HCT116 (cell line): Measurements from ENCODE around the gene TPBG. TPM values are rescaled to one million over a fixed set of nuclear protein-coding genes. Genes with fewer than 3 reads are reported as not detected.

Experiments
- ATAC-seq: fragments of 200-7000 bp; cut with Tn5 transposase; 2 replicates; pipeline ENCODE4 v1.9.1; 2020; ENCODE audit warnings: mild to moderate bottlenecking, moderate library complexity
- BruUV-seq: library from RNA; stranded (reverse); fragments of 400-500 nt; replicated peaks from 2 replicates; lab custom pipeline; 2021; lab: Mats Ljungman, UMichigan
- CTCF ChIA-PET: fragments of 300-600 bp; sonication (Branson Sonifier 250); formaldehyde crosslinking; loops from one replicate; lab custom pipeline; 2021; ENCODE audit warnings: antibody characterized with exemption; lab: Charles Lee
- POLR2A ChIA-PET: fragments of 300-600, 350-600 bp; sonication (Branson Sonifier 250); formaldehyde crosslinking; loops from one replicate; lab custom pipeline; 2021; ENCODE audit warnings: antibody characterized with exemption; lab: Charles Lee
- RAD21 ChIA-PET, 2 experiments: fragments of 300-600 bp; sonication (Branson Sonifier 250); formaldehyde crosslinking; loops; one replicate each; lab custom pipeline; 2023; ENCODE audit warnings: low total read pairs in 2 of 2; ENCODE audit not compliant: uncharacterized antibody in 2 of 2, unreplicated experiment in 2 of 2, low non-redundant PET in 1 of 2; lab: Charles Lee
- DNase-seq: peaks from one replicate; pipeline ENCODE4 v3.0.0-alpha.2; 2010; ENCODE audit warnings: low read depth, low spot score
- H2AFZ ChIP-seq: fragments of 200-600 bp; shearing (Covaris generic), sonication (generic); 2 replicates; pipeline ENCODE4 v1.6.1; 2017; ENCODE audit warnings: low read depth, mixed run types, mixed read lengths, antibody characterized with exemption, low read length; ENCODE audit not compliant: poor library complexity, severe bottlenecking
- H3K27ac ChIP-seq: 2 replicates; pipeline ENCODE4 v1.5.1; 2012; ENCODE audit warnings: low read depth, low read length
- H3K27me3 ChIP-seq: fragments of 200-600 bp; sonication (generic); 2 replicates; pipeline ENCODE4 v1.6.1; 2016; ENCODE audit warnings: mixed run types, low read length, mixed read lengths; ENCODE audit not compliant: insufficient read depth
- H3K36me3 ChIP-seq, 2 experiments: fragments of 200-500 bp in 1 of 2; fragments of 200-600 bp in 1 of 2; sonication (Bioruptor generic) in 1 of 2; sonication (generic) in 1 of 2; 2 replicates each; pipeline versions ENCODE4 v1.5.1 to v1.6.1; 2014 to 2016; ENCODE audit warnings: low read length in 2 of 2, inconsistent platforms in 1 of 2, mixed read lengths in 1 of 2, mixed run types in 1 of 2; ENCODE audit not compliant: insufficient read depth in 2 of 2, control insufficient read depth in 1 of 2
- H3K4me1 ChIP-seq, 2 experiments: fragments of 200-600 bp in 1 of 2; sonication (generic) in 1 of 2; 2 replicates each; pipeline versions ENCODE4 v1.5.1 to v1.6.1; 2012 to 2017; ENCODE audit warnings: low read length in 2 of 2, inconsistent platforms in 1 of 2, mild to moderate bottlenecking in 1 of 2, mixed read lengths in 1 of 2, mixed run types in 1 of 2, moderate library complexity in 1 of 2; ENCODE audit not compliant: insufficient read depth in 2 of 2, control insufficient read depth in 1 of 2
- H3K4me2 ChIP-seq: fragments of 200-600 bp; sonication (generic); 2 replicates; pipeline ENCODE4 v1.6.1; 2017; ENCODE audit warnings: mixed run types, low read length, mixed read lengths
- H3K4me3 ChIP-seq, 2 experiments: fragments of 200-600 bp in 1 of 2; sonication (generic) in 1 of 2; replicated peaks in 1 of 2; 2 replicates each; pipeline ENCODE4 v1.5.1; 2011 to 2016; ENCODE audit warnings: low read length in 2 of 2, control low read depth in 1 of 2, low read depth in 1 of 2, mild to moderate bottlenecking in 1 of 2, mixed read lengths in 1 of 2, mixed run types in 1 of 2
- H3K79me2 ChIP-seq: fragments of 200-600 bp; sonication (generic); 2 replicates; pipeline ENCODE4 v1.6.1; 2017; ENCODE audit warnings: mild to moderate bottlenecking, mixed run types, low read length, moderate library complexity, mixed read lengths; ENCODE audit not compliant: insufficient read depth
- H3K9ac ChIP-seq: fragments of 200-600 bp; sonication (generic); 2 replicates; pipeline ENCODE4 v1.6.1; 2016; ENCODE audit warnings: low read length, mixed read lengths
- H3K9me2 ChIP-seq: fragments of 200-600 bp; sonication (generic), shearing (Covaris generic); 2 replicates; pipeline ENCODE4 v1.6.1; 2017; ENCODE audit warnings: mixed run types, mild to moderate bottlenecking, moderate library complexity; ENCODE audit not compliant: insufficient read depth
- H3K9me3 ChIP-seq, 2 experiments: fragments of 200-500 bp in 1 of 2; fragments of 200-600 bp in 1 of 2; sonication (Bioruptor generic) in 1 of 2; sonication (generic) in 1 of 2; 2 replicates each; pipeline ENCODE4 v1.6.1; 2014 to 2017; ENCODE audit warnings: low read length in 2 of 2, mixed read lengths in 2 of 2, inconsistent platforms in 1 of 2, low read depth in 1 of 2, mild to moderate bottlenecking in 1 of 2, mixed run types in 1 of 2, moderate library complexity in 1 of 2; ENCODE audit not compliant: control insufficient read depth in 1 of 2, insufficient read depth in 1 of 2
- H4K20me1 ChIP-seq: fragments of 200-600 bp; sonication (generic), shearing (Covaris generic); 2 replicates; pipeline ENCODE4 v1.6.1; 2017; ENCODE audit warnings: mixed run types, mild to moderate bottlenecking, moderate library complexity; ENCODE audit not compliant: insufficient read depth
- CBX3 ChIP-seq: IDR thresholded peaks from 2 replicates; pipeline ENCODE4 v1.6.1; 2012; ENCODE audit warnings: low read depth
- CEBPB ChIP-seq: IDR thresholded peaks from 2 replicates; pipeline ENCODE4 v1.6.1; 2012; ENCODE audit warnings: low read depth
- EZH2phosphoT487 ChIP-seq: fragments of 200-600 bp; IDR thresholded peaks from 2 replicates; pipeline ENCODE4 v1.6.1; 2018; ENCODE audit warnings: antibody characterized with exemption, borderline replicate concordance
- FOSL1 ChIP-seq: IDR thresholded peaks from 2 replicates; pipeline ENCODE4 v1.6.1; 2012; ENCODE audit warnings: low read depth
- JUND ChIP-seq: IDR thresholded peaks from 2 replicates; pipeline ENCODE4 v1.6.1; 2012
- POLR2A ChIP-seq: IDR thresholded peaks from 2 replicates; pipeline ENCODE4 v1.7.0; 2011; ENCODE audit warnings: borderline replicate concordance; ENCODE audit not compliant: insufficient read depth, insufficient read length; ENCODE audit errors: extremely low read depth
- POLR2AphosphoS5 ChIP-seq: IDR thresholded peaks from 2 replicates; pipeline ENCODE4 v1.6.1; 2011; ENCODE audit warnings: mild to moderate bottlenecking, low read depth, low read length, moderate library complexity
- RAD21 ChIP-seq: IDR thresholded peaks from 2 replicates; pipeline ENCODE4 v1.6.1; 2012; ENCODE audit warnings: low read depth, mild to moderate bottlenecking
- SIN3A ChIP-seq: IDR thresholded peaks from 2 replicates; pipeline ENCODE4 v1.6.1; 2012; ENCODE audit warnings: low read depth
- SP1 ChIP-seq: IDR thresholded peaks from 2 replicates; pipeline ENCODE4 v1.6.1; 2012; ENCODE audit warnings: low read depth
- YY1 ChIP-seq: IDR thresholded peaks from 2 replicates; pipeline ENCODE4 v1.6.1; 2011; ENCODE audit warnings: low read length, low read depth, moderate library complexity, mild to moderate bottlenecking; ENCODE audit not compliant: insufficient replicate concordance; ENCODE audit errors: extremely low read depth
- ZNF274 ChIP-seq: fragments of 200-500 bp; sonication (Bioruptor generic); IDR thresholded peaks from 2 replicates; pipeline ENCODE4 v1.6.1; 2014; ENCODE audit warnings: mild to moderate bottlenecking, low read depth, low read length, inconsistent platforms
- intact Hi-C: fragments of 100-400 bp; cut with micrococcal nuclease; formaldehyde crosslinking; loops from 2 replicates; pipeline ENCODE4 v1.10.0; 2022
- total RNA-seq: library from RNA; stranded (reverse); gene quantifications from one replicate; pipeline ENCODE4 v1.2.1, GENCODE V29; 2021; ENCODE audit not compliant: unreplicated experiment
- TF ChIP-seq, protein P1 (sequence below): IDR thresholded peaks from 2 replicates; pipeline ENCODE4 v1.6.1; 2012
- TF ChIP-seq, protein P2 (sequence below), 3 experiments: fragments of 200-600 bp in 1 of 3; sonication (generic) in 1 of 3; IDR thresholded peaks in 2 of 3; conservative IDR thresholded peaks in 1 of 3; 2 replicates each; pipeline ENCODE4 v1.5.1; 2012 to 2017; ENCODE audit warnings: low read depth in 2 of 3, low read length in 2 of 3, antibody characterized with exemption in 1 of 3, borderline replicate concordance in 1 of 3, control low read depth in 1 of 3, mild to moderate bottlenecking in 1 of 3, mixed read lengths in 1 of 3, mixed run types in 1 of 3, moderate library complexity in 1 of 3; ENCODE audit not compliant: insufficient read depth in 1 of 3
- TF ChIP-seq, protein P3 (sequence below): IDR thresholded peaks from 2 replicates; pipeline ENCODE4 v1.6.1; 2011; ENCODE audit warnings: mild to moderate bottlenecking, low read length, moderate library complexity; ENCODE audit not compliant: insufficient replicate concordance; ENCODE audit errors: extremely low read depth

Gene TPBG
- total RNA-seq, 1 experiment from 2014 or later, result 28.4 TPM

DNA sequence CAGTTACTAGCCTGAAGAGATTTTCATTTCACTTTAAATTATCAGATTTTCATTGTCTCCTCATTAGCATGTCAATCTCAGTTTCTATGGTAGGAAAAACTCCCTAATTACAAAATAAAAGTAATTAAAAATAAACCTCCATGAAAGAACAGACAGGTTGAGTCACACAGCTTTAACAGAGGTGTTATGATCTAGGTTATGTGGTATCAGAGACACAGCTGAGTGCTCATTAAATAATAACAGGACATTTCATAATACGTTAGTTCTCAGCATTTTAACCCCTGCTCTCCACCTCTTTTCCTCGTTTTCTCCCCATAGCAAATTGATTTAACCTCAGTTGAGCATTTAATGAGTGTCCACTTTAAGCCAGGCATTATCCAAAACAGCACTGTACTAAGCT is 21.9 kb downstream of the TPBG start:
- Histone ChIP-seq H3K4me2 (no peak overlapping the region), H3K27me3 (no peaks in the 10 kb centered on the region), H3K79me2 (no peaks in the 10 kb centered on the region), H3K9me3 (no peaks in the 10 kb centered on the region), H2AFZ (no peak overlapping the region), H3K4me3 (no peak overlapping the region), H3K4me1 (peaks cover 7 to 9% of the 10 kb centered on the region in 2 experiments; a peak in 3 of 4 replicates), H3K9me2 (no peaks in the 10 kb centered on the region), H4K20me1 (no peaks in the 10 kb centered on the region), H3K36me3 (no peaks in the 10 kb centered on the region), H3K27ac (no peak overlapping the region), H3K9ac (no peak overlapping the region)
- no peak for DNase-seq
- ChIA-PET CTCF (no interaction called here), RAD21 (no interaction called here), POLR2A (no interaction called here)
- no peak for TF ChIP-seq FOSL1
- TF ChIP-seq ZNF274, result no peak
- intact Hi-C loops, result no loop called here
- no TSS peak for BruUV-seq
- ATAC-seq, result no peak

DNA sequence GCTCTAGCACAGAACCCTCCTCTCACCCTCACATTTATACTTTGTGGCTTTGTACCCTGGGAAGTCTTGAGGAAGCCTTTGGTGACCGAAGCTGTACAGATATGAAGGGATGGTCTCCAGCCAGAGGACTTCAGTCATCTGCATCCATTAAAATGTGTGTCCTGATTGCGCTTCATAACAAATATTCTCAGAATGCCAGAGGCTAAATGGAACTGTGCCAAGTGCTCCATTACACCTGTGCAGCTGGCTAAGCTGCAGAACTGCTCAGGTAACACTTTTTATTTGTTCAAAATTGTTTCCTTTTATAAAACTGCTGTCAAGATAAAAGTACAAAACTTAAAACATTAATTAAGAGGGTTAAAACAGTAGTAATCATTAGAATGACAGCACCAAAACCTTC is 22.3 kb downstream of the TPBG start:
- Histone ChIP-seq H3K4me2 (no peak overlapping the region), H3K4me1 (peaks cover 7 to 9% of the 10 kb centered on the region in 2 experiments; a peak in 3 of 4 replicates), H3K27ac (no peak overlapping the region), H3K4me3 (no peak overlapping the region), H3K79me2 (no peaks in the 10 kb centered on the region), H3K27me3 (no peaks in the 10 kb centered on the region), H2AFZ (no peak overlapping the region), H3K9ac (no peak overlapping the region), H4K20me1 (no peaks in the 10 kb centered on the region), H3K36me3 (no peaks in the 10 kb centered on the region), H3K9me3 (no peaks in the 10 kb centered on the region), H3K9me2 (no peaks in the 10 kb centered on the region)
- BruUV-seq, result no TSS peak
- intact Hi-C loops, result no loop called here
- no peak for DNase-seq
- no peak for ATAC-seq
- ChIA-PET RAD21 (no interaction called here), POLR2A (no interaction called here), CTCF (no interaction called here)
- TF ChIP-seq JUND (no peak), CEBPB (no peak), CBX3 (no peak; the same call in 1 of the 2 replicates), YY1 (no peak), RAD21 (no peak), SP1 (no peak), EZH2phosphoT487 (no peak), POLR2AphosphoS5 (no peak), SIN3A (no peak), POLR2A (no peak)
- TF ChIP-seq, protein P1, sequence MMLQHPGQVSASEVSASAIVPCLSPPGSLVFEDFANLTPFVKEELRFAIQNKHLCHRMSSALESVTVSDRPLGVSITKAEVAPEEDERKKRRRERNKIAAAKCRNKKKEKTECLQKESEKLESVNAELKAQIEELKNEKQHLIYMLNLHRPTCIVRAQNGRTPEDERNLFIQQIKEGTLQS, result no peak
- TF ChIP-seq, protein P2, sequence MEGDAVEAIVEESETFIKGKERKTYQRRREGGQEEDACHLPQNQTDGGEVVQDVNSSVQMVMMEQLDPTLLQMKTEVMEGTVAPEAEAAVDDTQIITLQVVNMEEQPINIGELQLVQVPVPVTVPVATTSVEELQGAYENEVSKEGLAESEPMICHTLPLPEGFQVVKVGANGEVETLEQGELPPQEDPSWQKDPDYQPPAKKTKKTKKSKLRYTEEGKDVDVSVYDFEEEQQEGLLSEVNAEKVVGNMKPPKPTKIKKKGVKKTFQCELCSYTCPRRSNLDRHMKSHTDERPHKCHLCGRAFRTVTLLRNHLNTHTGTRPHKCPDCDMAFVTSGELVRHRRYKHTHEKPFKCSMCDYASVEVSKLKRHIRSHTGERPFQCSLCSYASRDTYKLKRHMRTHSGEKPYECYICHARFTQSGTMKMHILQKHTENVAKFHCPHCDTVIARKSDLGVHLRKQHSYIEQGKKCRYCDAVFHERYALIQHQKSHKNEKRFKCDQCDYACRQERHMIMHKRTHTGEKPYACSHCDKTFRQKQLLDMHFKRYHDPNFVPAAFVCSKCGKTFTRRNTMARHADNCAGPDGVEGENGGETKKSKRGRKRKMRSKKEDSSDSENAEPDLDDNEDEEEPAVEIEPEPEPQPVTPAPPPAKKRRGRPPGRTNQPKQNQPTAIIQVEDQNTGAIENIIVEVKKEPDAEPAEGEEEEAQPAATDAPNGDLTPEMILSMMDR (IDR thresholded peaks at IDR 0.05 in 2 of 3, conservative IDR thresholded peaks at IDR 0.05 in 1 of 3; ENCODE audit: borderline replicate concordance in 1 of 3, insufficient read depth in 1 of 3, low read depth in 2 of 3, low read length in 2 of 3), result no peak
- TF ChIP-seq, protein P3, sequence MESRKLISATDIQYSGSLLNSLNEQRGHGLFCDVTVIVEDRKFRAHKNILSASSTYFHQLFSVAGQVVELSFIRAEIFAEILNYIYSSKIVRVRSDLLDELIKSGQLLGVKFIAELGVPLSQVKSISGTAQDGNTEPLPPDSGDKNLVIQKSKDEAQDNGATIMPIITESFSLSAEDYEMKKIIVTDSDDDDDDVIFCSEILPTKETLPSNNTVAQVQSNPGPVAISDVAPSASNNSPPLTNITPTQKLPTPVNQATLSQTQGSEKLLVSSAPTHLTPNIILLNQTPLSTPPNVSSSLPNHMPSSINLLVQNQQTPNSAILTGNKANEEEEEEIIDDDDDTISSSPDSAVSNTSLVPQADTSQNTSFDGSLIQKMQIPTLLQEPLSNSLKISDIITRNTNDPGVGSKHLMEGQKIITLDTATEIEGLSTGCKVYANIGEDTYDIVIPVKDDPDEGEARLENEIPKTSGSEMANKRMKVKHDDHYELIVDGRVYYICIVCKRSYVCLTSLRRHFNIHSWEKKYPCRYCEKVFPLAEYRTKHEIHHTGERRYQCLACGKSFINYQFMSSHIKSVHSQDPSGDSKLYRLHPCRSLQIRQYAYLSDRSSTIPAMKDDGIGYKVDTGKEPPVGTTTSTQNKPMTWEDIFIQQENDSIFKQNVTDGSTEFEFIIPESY, result no peak
